ENCODE data around the gene IFT22. TPM values are rescaled to one million over a fixed set of nuclear protein-coding genes. Genes with fewer than 3 reads are reported as not detected.
"Not testable (repeated sequence)": the region's sequence is repeated elsewhere in the genome, so short reads cannot be mapped to it uniquely, and the experiment has no call there.

The IFT22 gene
- total RNA-seq (2014; rRNA removed; shearing (Covaris generic)): 27.2 and 33.0 TPM in 2 replicates
- 6.3 and 19.1 TPM in 2 replicates for polyA plus RNA-seq (2014; cell fraction: nucleus; rRNA removed)

DNA sequence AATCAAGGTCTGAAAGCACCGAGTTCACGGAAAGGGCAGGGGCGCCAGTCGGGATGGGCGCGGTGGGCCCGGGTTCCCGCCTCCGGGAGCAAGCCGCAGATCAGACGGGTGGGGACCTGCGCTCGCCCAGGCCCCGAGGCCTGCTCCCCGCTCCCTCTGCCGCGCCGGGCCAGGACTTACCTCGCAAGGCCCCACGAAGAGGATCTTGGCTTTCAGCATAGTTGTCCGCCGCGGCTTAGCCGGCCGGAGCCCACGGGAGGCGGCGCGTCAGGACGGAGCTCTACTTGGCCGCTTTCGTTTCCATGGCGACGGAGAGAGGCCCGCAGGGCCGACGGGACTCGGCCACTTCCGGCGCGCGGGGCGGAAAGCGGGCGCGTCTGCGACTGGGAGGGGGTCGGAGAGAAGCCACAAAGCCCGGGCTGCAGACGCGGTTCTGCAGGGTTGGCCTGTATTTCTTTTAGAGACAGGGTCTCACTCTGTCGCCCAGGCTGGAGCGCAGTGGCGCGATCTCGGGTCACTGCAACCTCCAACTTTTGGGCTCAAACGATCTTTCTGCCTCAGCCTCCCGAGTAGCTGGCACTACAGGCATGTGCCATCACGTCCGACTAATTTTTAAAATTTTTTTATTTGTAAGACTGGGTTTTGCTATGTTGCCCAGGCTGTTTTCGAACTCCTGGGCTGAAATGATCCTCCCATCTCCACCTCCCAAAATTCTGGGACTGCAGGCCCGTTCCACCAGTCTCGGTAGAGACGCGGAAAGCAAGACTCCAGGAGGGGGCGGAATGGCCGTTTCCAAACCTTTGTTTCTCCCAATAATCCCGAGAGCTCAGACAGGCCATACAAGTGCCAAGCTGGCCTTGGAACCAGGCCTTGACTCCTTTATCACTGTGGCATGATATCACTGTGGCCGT lies at the start of gene IFT22:
Gene IFT22, minus strand, starts transcription at position 322 of the 911 bp plus-strand sequence. Its CDS starts 103 bp downstream, at position 219.
- DNase-seq (ENCODE audit: extremely low read depth, low read depth): peak; percentile 89

GRCh38 chr7:101370836-101371235 lies 49.2 kb upstream of the IFT22 start:
- DNase-seq (ENCODE audit: extremely low read depth, low read depth): no peak

- no peak for DNase-seq (ENCODE audit: extremely low read depth, low read depth)
These were observed 47.0 kb upstream of the IFT22 start for GRCh38 chr7:101368422-101369165.

- DNase-seq (ENCODE audit: extremely low read depth, low read depth): no peak
These were observed 46.1 kb upstream of the IFT22 start for GRCh38 chr7:101367676-101368075.

GRCh38 chr7:101365956-101366355 lies 44.3 kb upstream of the IFT22 start:
- DNase-seq (ENCODE audit: extremely low read depth, low read depth): no peak

GRCh38 chr7:101363734-101364374 lies 42.2 kb upstream of the IFT22 start:
- DNase-seq (ENCODE audit: extremely low read depth, low read depth): peak; percentile 63

GRCh38 chr7:101363196-101363733 lies 41.7 kb upstream of the IFT22 start:
- no peak for DNase-seq (ENCODE audit: extremely low read depth, low read depth)

- no peak for DNase-seq (ENCODE audit: extremely low read depth, low read depth)
These were observed 41.0 kb upstream of the IFT22 start, which contains the start of gene COL26A1 for GRCh38 chr7:101362334-101363195. Gene COL26A1, plus strand, starts transcription at chr7:101362875. Its CDS starts 158 bp downstream, at chr7:101363033.

DNA sequence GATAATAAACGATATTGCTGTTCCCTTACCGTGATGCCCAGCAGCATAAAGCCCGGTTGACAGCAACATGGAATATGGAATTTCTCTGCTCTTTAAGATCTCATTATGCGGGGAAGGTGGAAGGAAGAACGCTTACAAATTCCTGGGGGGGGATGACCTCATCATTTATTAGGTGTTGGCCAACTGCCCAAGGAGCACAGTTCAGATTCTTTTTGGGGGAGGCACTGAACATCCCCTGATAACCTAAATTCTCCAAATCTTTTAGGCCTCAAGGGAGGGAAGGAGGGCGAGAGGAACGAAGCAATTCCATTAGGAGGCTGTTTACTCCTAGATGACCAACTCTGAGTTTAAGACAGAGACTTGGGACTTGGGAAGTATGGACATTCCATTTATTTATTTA lies 35.8 kb upstream of the IFT22 start:
- no peak for DNase-seq (ENCODE audit: extremely low read depth, low read depth)

- DNase-seq (ENCODE audit: extremely low read depth, low read depth): no peak
These were observed 31.3 kb upstream of the IFT22 start for GRCh38 chr7:101352920-101353308.

GRCh38 chr7:101349300-101349699 lies 27.7 kb upstream of the IFT22 start:
- not testable (repeated sequence) for DNase-seq (ENCODE audit: extremely low read depth, low read depth)

- DNase-seq (ENCODE audit: extremely low read depth, low read depth): not testable (repeated sequence)
These were observed 26.9 kb upstream of the IFT22 start for GRCh38 chr7:101348456-101349067.

DNA sequence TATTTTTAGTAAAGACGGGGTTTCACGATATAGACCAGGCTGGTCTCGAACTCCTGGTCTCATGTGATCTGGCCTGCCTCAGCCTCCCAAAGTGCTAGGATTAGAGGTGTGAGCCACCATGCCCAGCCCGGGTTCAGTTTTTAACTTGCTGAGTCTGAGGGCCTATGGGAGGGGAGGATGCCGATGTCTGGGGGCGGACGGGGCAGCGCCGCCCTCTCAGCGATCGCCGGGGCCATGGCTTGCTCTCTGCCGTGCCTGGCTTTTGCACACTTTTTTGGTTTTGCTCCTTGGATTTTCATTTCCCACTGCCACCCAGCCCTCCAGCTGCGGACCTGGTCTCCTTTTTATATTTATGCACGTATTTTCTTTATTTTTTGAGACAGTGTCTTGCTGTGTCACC lies 25.9 kb upstream of the IFT22 start:
- no peak for DNase-seq (ENCODE audit: extremely low read depth, low read depth)

- no peak for DNase-seq (ENCODE audit: extremely low read depth, low read depth)
These were observed 21.3 kb upstream of the IFT22 start for GRCh38 chr7:101342892-101343291.

DNA sequence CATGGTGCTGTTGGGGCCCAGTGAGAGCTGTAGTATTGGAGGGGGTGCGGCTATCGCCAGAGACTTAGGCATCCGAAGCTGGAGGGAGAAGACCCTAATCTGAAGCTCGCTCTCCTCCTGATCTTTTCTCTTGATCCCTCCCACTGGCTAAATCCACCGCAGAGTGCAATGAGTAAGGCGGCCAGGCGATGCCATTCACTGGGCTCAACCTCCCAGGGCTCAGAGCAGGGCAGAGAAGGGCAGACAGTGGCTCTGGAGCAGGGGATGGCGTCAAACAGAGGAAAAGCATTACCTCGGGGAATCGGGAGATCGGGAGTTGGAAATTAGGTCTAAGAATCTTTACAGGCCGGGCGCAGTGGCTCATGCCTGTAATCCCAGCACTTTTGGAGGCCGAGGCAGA lies 18.8 kb upstream of the IFT22 start:
- DNase-seq (ENCODE audit: extremely low read depth, low read depth): no peak

DNA sequence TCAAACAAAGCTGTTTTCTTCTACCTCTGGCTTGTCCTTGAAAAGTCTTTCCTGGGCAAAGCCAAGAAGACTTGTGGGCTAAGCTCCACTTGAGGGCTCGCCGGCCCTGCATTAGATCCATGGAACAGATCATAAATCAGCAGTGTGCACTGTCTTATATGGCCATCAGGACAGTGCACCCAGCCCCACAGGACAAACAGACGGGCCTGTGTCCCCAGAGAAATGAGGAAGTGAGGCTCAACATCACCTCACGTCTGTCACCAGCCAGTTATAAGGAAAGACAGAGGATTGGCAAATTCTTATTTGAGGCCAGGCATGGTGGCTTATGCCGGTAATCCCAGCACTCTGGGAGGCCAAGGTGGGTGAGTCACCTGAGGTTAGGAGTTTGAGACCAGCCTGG lies 12.3 kb upstream of the IFT22 start:
- no peak for DNase-seq (ENCODE audit: extremely low read depth, low read depth)

DNA sequence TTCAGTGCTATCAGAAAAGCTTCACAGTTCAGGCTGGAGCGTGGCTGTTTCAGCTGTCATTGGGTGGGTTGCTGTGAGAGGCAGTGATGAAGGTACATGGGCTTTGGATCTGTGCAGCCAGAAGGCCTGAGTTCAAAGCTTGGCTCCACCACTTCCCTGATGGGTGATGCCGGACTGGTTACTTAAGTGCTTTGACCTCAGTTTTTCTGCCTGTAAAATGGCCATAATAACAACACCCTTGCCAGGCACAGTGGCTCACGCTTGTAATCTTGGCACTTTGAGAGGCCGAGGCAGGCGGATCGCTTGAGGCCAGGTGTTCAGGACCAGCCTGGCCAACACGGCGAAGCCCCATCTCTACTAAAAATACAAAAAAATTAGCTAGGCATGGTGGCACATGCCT lies 10.4 kb upstream of the IFT22 start:
- no peak for DNase-seq (ENCODE audit: extremely low read depth, low read depth)

GRCh38 chr7:101330011-101330484 lies 8.4 kb upstream of the IFT22 start:
- DNase-seq (ENCODE audit: extremely low read depth, low read depth): no peak

DNA sequence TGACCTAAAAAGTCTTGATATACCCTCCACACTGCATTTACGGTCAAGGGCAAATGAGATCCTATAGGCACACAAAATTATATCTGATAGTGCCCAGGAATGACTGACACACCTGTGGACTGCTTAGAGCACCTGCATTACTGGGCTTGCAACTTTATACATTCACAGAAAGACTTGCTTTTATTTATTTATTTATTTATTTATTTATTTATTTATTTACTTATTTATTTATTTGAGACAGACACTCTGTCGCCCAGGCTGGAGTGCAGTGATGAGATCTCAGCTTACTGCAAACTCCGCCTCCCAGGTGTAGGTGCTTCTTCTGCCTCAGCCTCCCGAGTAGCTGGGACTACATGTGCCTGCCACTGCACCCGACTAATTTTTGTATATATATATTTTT lies 6.5 kb upstream of the IFT22 start:
- DNase-seq (ENCODE audit: extremely low read depth, low read depth): no peak

All from NCI-H460 (cell line).